Astrocyte (in vitro differentiated cells and primary cell): ENCODE results near the gene SOX13. TPM values are rescaled to one million over a fixed set of nuclear protein-coding genes. Genes with fewer than 3 reads are reported as not detected.

ENCODE experiments used
- DNase-seq: peaks from one replicate; pipeline ENCODE4 v3.0.0-alpha.2; 2010; ENCODE audit warnings: low read depth
- FAIRE-seq: peaks from 2 replicates; lab custom pipeline; 2011; peaks lifted over from hg19 to GRCh38; lab: Jason Lieb, UNC
- H2AFZ ChIP-seq: 2 replicates; pipeline ENCODE4 v1.6.0; 2012; ENCODE audit warnings: low read depth, low read length, inconsistent platforms
- H3K27ac ChIP-seq: 2 replicates; pipeline ENCODE4 v1.5.1; 2011; ENCODE audit warnings: low read depth, low read length, inconsistent platforms
- H3K27me3 ChIP-seq: 2 replicates; pipeline ENCODE4 v1.6.0; 2011; ENCODE audit warnings: low read length, inconsistent platforms; ENCODE audit not compliant: insufficient read depth
- H3K36me3 ChIP-seq: 2 replicates; pipeline ENCODE4 v1.5.1; 2011; ENCODE audit warnings: low read length, inconsistent platforms; ENCODE audit not compliant: insufficient read depth
- H3K4me1 ChIP-seq: 2 replicates; pipeline ENCODE4 v1.5.1; 2011; ENCODE audit warnings: low read length, inconsistent platforms; ENCODE audit not compliant: insufficient read depth
- H3K4me2 ChIP-seq: 2 replicates; pipeline ENCODE4 v1.6.0; 2012; ENCODE audit warnings: low read length, inconsistent platforms
- H3K4me3 ChIP-seq: 2 replicates; pipeline ENCODE4 v1.5.1; 2011; ENCODE audit warnings: low read depth, mild to moderate bottlenecking, low read length, inconsistent platforms; ENCODE audit not compliant: insufficient read depth
- H3K79me2 ChIP-seq: 2 replicates; pipeline ENCODE4 v1.6.0; 2012; ENCODE audit warnings: mild to moderate bottlenecking, low read length, inconsistent platforms; ENCODE audit not compliant: insufficient read depth
- H3K9ac ChIP-seq: 2 replicates; pipeline ENCODE4 v1.6.0; 2012; ENCODE audit warnings: mild to moderate bottlenecking, low read length, inconsistent platforms
- H3K9me3 ChIP-seq: 2 replicates; pipeline ENCODE4 v1.5.1; 2012; ENCODE audit warnings: low read depth, mild to moderate bottlenecking, low read length, inconsistent platforms; ENCODE audit not compliant: insufficient read depth
- H4K20me1 ChIP-seq: 2 replicates; pipeline ENCODE4 v1.6.0; 2012; ENCODE audit warnings: low read length, inconsistent platforms; ENCODE audit not compliant: insufficient read depth
- H3K27ac Mint-ChIP-seq: one replicate; pipeline ENCODE4 v1.8.0; 2021; ENCODE audit warnings: mild to moderate bottlenecking, mixed read lengths; ENCODE audit not compliant: unreplicated experiment
- H3K27me3 Mint-ChIP-seq: one replicate; pipeline ENCODE4 v1.8.0; 2021; ENCODE audit warnings: low read depth, mixed read lengths; ENCODE audit not compliant: unreplicated experiment
- H3K36me3 Mint-ChIP-seq: one replicate; pipeline ENCODE4 v1.8.0; 2021; ENCODE audit warnings: low read depth, mixed read lengths; ENCODE audit not compliant: unreplicated experiment
- H3K4me1 Mint-ChIP-seq: one replicate; pipeline ENCODE4 v1.8.0; 2021; ENCODE audit warnings: low read depth, mixed read lengths; ENCODE audit not compliant: unreplicated experiment
- H3K4me3 Mint-ChIP-seq: one replicate; pipeline ENCODE4 v1.8.0; 2021; ENCODE audit warnings: mild to moderate bottlenecking, moderate library complexity, mixed read lengths; ENCODE audit not compliant: unreplicated experiment
- H3K9me3 Mint-ChIP-seq: one replicate; pipeline ENCODE4 v1.8.0; 2021; ENCODE audit warnings: mild to moderate bottlenecking, mixed read lengths; ENCODE audit not compliant: unreplicated experiment
- CTCF ChIP-seq: IDR thresholded peaks from 2 replicates; pipeline ENCODE4 v1.5.1; 2011; ENCODE audit warnings: low read depth, mild to moderate bottlenecking, inconsistent platforms, low read length, moderate library complexity; ENCODE audit not compliant: insufficient read depth
- EZH2 ChIP-seq: IDR thresholded peaks from 2 replicates; pipeline ENCODE4 v1.6.1; 2012; ENCODE audit warnings: mild to moderate bottlenecking, low read length, inconsistent platforms; ENCODE audit not compliant: insufficient read depth
- total RNA-seq: library from RNA; stranded (reverse); gene quantifications from 2 replicates; pipeline ENCODE4 v1.2.1, GENCODE V29; 2021

SOX13 gene
- total RNA-seq, 1 donor from 2014 or later, result 12.4 TPM

DNA sequence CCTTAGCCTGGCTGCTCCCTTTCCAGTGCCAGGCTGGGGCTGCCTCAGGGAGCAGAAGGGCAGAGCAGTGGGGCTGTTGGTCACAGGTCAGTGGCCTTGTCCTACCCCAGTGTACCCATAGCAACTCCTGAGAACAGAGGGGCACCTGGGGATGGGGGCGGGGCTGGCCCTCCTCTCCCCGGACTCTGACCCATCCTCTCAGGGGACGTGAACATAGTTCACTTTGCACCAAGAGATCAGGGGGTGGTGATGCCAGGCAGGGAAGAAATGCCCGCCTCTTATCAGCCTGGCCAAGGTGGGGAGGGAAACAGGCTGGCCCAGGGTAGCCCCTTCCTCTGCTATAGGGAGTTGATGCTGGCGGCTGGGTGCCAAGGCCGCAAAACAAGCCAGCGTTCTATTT is 74.0 kb downstream of the SOX13 start:
- peaks cover 6% of the 10 kb centered on the region for H3K9me3 Mint-ChIP-seq

DNA sequence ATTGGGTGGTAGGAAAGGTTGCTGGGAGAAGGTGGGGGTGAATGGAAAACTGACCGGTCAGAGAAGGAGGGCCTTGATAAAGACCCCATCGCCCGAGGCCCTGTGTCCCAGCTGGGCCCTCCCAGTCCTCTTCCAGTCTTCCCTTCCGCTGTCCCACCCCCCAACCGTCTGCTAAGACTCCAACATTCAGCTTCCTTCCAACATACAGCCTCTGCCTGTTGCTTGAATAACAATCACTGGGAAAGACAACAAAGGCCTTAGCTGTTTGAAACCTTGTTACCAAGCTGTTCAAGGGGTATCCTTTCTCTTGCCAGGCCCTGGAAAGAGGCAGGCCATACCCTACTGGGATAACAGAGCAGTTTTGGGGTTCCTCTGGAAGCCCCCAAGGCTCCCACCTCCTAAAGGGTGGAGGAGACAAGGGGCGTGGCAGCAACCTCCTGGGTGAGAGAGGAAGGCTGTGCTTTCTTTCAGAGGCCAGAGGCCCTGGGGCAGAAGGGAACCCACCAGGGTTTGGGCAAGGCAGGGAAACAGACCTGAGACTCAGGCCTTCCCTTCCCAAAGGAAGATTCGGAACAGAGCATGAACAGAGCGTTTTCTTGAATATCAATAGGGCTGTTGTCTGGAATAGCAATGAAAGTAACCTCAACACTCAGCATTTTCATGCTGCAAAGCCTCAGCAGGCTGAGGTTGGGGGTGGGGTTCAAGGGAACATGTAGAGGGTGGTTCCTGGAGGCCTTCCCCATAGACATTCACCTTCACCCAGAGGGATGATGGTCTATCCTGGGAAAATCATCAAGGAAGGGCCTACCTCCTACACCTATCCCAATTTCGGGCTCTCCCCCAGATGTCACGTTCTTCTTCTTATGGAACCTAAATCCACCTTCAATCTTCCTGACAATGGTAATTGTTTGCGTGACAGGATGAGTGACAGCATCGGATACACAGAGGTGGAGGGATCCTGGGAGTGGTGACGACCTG is 74.8 kb downstream of the SOX13 start:
- FAIRE-seq, result no peak
- no peak overlapping the region for H3K4me3 ChIP-seq
- H3K4me3 Mint-ChIP-seq, result no peak overlapping the region

More for the DNA sequence above, 74.0 kb downstream of the SOX13 start:
- no peaks in the 10 kb centered on the region for H3K9me3 ChIP-seq
- H3K27ac ChIP-seq, result no peak overlapping the region
- TF ChIP-seq EZH2 (no peak), CTCF (no peak)
- no peaks in the 10 kb centered on the region for H3K79me2 ChIP-seq
- no peak overlapping the region for H3K4me3 Mint-ChIP-seq
- no peaks in the 10 kb centered on the region for H3K36me3 ChIP-seq
- FAIRE-seq (no peak), DNase-seq (no peak)
- H4K20me1 ChIP-seq, result no peaks in the 10 kb centered on the region
- no peaks in the 10 kb centered on the region for H3K27me3 ChIP-seq
- H3K4me2 ChIP-seq, result no peak overlapping the region
- H3K27ac Mint-ChIP-seq, result no peak overlapping the region
- H3K27me3 Mint-ChIP-seq, result peaks cover 14% of the 10 kb centered on the region
- H2AFZ ChIP-seq, result no peak overlapping the region
- H3K36me3 Mint-ChIP-seq, result peaks cover 9% of the 10 kb centered on the region
- H3K4me1 Mint-ChIP-seq, result no peaks in the 10 kb centered on the region
- H3K9ac ChIP-seq, result no peak overlapping the region
- H3K4me3 ChIP-seq, result no peak overlapping the region
- peaks cover 3% of the 10 kb centered on the region for H3K4me1 ChIP-seq

More for the DNA sequence above, 74.8 kb downstream of the SOX13 start:
- H3K4me1 Mint-ChIP-seq, result no peaks in the 10 kb centered on the region
- Histone ChIP-seq H3K36me3 (no peaks in the 10 kb centered on the region), H3K27me3 (no peaks in the 10 kb centered on the region), H3K9ac (no peak overlapping the region), H3K27ac (no peak overlapping the region), H2AFZ (no peak overlapping the region), H3K4me2 (no peak overlapping the region), H3K9me3 (no peaks in the 10 kb centered on the region), H4K20me1 (no peaks in the 10 kb centered on the region), H3K79me2 (no peaks in the 10 kb centered on the region), H3K4me1 (peaks cover 7% of the 10 kb centered on the region)
- TF ChIP-seq CTCF (no peak), EZH2 (no peak)
- H3K9me3 Mint-ChIP-seq, result peaks cover 6% of the 10 kb centered on the region
- H3K27me3 Mint-ChIP-seq, result peaks cover 9% of the 10 kb centered on the region
- peaks cover 7% of the 10 kb centered on the region for H3K36me3 Mint-ChIP-seq
- no peak overlapping the region for H3K27ac Mint-ChIP-seq
- no peak for DNase-seq
